ENCODE measurements around the gene NR2C2.

DNA sequence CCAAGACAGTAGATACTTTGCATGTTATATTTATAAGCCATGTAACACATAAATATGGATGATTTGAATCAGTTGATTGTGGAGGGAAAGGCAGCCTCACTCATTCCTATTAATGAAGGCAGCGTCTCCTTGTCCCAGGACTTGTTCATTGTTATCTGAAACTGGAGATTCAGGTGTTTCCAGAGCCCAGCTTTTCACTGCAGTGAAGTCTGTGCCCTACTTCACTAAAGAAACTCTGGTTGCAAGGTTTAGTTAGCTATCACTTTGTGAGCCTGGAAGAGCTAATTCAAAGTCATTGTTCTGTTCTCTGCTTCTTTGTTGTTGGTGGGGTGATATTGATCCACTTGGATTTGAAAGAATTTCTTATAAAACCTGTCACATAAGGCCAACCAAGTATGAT is 9.8 kb downstream of the NR2C2 start:
- TF ChIP-seq, protein P1, sequence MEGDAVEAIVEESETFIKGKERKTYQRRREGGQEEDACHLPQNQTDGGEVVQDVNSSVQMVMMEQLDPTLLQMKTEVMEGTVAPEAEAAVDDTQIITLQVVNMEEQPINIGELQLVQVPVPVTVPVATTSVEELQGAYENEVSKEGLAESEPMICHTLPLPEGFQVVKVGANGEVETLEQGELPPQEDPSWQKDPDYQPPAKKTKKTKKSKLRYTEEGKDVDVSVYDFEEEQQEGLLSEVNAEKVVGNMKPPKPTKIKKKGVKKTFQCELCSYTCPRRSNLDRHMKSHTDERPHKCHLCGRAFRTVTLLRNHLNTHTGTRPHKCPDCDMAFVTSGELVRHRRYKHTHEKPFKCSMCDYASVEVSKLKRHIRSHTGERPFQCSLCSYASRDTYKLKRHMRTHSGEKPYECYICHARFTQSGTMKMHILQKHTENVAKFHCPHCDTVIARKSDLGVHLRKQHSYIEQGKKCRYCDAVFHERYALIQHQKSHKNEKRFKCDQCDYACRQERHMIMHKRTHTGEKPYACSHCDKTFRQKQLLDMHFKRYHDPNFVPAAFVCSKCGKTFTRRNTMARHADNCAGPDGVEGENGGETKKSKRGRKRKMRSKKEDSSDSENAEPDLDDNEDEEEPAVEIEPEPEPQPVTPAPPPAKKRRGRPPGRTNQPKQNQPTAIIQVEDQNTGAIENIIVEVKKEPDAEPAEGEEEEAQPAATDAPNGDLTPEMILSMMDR (IDR thresholded peaks at IDR 0.05; ENCODE audit: borderline replicate concordance, extremely low read depth, low read length, poor library complexity, severe bottlenecking) = no peak
- no peak for TF ChIP-seq EZH2 (IDR thresholded peaks at IDR 0.05; ENCODE audit: borderline replicate concordance, low read depth, low read length, severe bottlenecking)
